Measurements from ENCODE around the gene ZNF681. TPM values are rescaled to one million over a fixed set of nuclear protein-coding genes. Genes with fewer than 3 reads are reported as not detected.

The ZNF681 gene
- 1 to 10 TPM; 3.7 to 4.3 (median 4.3) TPM for total RNA-seq

DNA sequence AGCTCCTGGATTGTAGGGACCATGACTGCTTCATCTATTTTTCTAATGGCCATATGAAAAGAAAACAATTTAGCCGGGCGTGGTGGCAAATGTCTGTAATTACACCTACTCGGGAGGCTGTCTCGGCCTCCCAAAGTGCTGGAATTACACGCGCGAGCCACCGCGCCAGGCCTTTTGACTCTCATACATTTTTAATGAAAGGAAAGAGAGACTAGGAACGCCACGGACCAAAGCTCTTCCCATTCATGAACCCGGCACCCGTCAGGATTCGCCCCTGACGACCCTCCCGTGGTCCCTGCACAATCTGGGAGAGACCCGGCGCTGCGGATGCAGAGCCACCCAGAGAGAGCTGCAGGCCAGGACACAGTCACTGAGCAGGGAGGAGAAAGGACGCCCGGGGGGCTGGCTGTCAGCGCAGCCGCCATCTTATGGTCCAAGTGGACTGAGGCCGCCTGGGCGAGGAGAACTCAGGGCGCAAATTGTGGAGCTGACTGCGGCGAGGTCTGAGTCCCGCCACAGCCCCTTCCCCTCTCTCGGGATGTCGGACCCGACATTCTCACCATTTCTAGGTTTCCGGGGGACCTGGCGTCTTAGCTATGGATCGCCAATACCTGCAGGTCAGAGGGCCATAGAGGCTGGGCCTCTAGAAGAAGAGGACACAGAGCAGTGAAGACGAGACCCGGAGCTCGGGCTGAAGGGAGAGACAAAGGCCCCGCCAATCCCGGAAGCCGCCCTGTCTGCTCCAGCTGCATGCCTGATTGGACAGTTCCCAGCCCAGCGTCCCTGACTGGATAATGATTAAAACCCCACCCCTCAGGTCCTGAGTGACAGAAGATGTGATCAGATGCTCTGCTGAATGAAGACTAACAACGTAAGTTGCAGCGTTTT is at the start of gene ZNF681:
TSS of gene ZNF681 (minus strand) at position 705 of the 888 bp plus-strand sequence. CDS start at position 563, 142 bp downstream.
- DNase-seq (peak; percentile 77), ATAC-seq (peak; percentile 93 to 95)
- peaks cover 15% of the 10 kb centered on the region for H3K4me1 Mint-ChIP-seq (ENCODE audit: low read depth)
- no peaks in the 10 kb centered on the region for H3K27me3 Mint-ChIP-seq (ENCODE audit: low read depth)
- H3K4me3 Mint-ChIP-seq, result peak within 1 kb of the TSS; percentile 95
- H3K9me3 Mint-ChIP-seq, result peaks cover 3% of the 10 kb centered on the region
- H3K36me3 Mint-ChIP-seq (ENCODE audit: insufficient read depth), result peaks cover 10% of the 10 kb centered on the region

GRCh38 chr19:23804676-23805075 is 46.0 kb upstream of the ZNF681 start:
- Mint-ChIP-seq H3K9me3 (no peaks in the 10 kb centered on the region), H3K27me3 (ENCODE audit: low read depth) (no peaks in the 10 kb centered on the region), H3K36me3 (ENCODE audit: insufficient read depth) (peaks cover 3% of the 10 kb centered on the region), H3K4me3 (no peak overlapping the region), H3K4me1 (ENCODE audit: low read depth) (peaks cover 26% of the 10 kb centered on the region)
- DNase-seq (no peak), ATAC-seq (no peak)

GRCh38 chr19:23802290-23802689 is 43.6 kb upstream of the ZNF681 start:
- H3K4me3 Mint-ChIP-seq, result peak overlapping the region; percentile 33
- DNase-seq, result no peak
- H3K4me1 Mint-ChIP-seq (ENCODE audit: low read depth), result peaks cover 36% of the 10 kb centered on the region
- H3K36me3 Mint-ChIP-seq (ENCODE audit: insufficient read depth), result no peaks in the 10 kb centered on the region
- no peaks in the 10 kb centered on the region for H3K9me3 Mint-ChIP-seq
- ATAC-seq, result peak; percentile 67 to 69
- no peaks in the 10 kb centered on the region for H3K27me3 Mint-ChIP-seq (ENCODE audit: low read depth)

DNA sequence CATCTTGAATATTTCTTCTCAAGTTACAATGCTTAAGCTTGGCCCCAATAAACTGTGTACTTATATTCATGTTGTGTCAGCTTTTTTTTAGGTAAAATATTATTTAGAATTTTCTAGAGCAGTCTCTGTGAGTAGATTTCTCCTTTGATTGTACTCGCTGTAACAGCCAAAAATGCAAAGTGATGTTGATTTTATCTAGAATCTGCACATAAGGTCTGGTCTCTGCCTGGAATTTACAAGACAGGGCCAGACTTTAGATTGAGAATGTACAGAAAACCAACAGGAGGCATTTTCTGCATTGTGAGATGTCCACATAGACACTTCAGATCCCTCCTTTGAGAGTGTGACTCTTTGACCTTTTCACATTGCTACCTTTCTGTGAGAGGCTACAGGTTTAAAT is 43.1 kb upstream of the ZNF681 start:
- DNase-seq (no peak), ATAC-seq (peak in 1 of 2 donors; percentile 18)
- peak overlapping the region; percentile 33 for H3K4me3 Mint-ChIP-seq
- peaks cover 36% of the 10 kb centered on the region for H3K4me1 Mint-ChIP-seq (ENCODE audit: low read depth)
- H3K36me3 Mint-ChIP-seq (ENCODE audit: insufficient read depth), result no peaks in the 10 kb centered on the region
- H3K27me3 Mint-ChIP-seq (ENCODE audit: low read depth), result no peaks in the 10 kb centered on the region
- no peaks in the 10 kb centered on the region for H3K9me3 Mint-ChIP-seq

DNA sequence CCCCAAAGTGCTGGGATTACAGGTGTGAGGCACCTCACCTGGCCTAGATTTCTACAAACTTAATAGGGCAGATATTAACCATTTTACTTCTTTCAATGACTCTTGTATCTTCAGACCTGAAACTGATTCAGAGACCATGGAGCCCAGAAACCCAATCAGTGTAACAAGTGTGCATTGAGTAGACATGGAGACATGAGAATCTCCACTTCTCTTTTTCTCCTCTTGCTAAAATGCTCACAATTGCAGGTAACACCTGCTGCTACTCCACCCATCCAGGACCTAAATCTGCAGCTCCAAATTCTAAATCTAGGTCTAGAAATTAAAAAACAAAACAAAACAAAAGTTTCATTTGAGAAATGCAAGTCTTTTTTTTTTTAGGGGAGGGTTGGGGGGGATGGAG is 42.2 kb upstream of the ZNF681 start:
- DNase-seq (no peak), ATAC-seq (no peak)
- peaks cover 9% of the 10 kb centered on the region for H3K9me3 Mint-ChIP-seq
- no peaks in the 10 kb centered on the region for H3K27me3 Mint-ChIP-seq (ENCODE audit: low read depth)
- peaks cover 36% of the 10 kb centered on the region for H3K4me1 Mint-ChIP-seq (ENCODE audit: low read depth)
- no peak overlapping the region for H3K4me3 Mint-ChIP-seq
- no peaks in the 10 kb centered on the region for H3K36me3 Mint-ChIP-seq (ENCODE audit: insufficient read depth)

- no peak for ATAC-seq
- Mint-ChIP-seq H3K36me3 (ENCODE audit: insufficient read depth) (no peaks in the 10 kb centered on the region), H3K9me3 (peaks cover 15% of the 10 kb centered on the region), H3K4me3 (no peak overlapping the region), H3K4me1 (ENCODE audit: low read depth) (peaks cover 36% of the 10 kb centered on the region), H3K27me3 (ENCODE audit: low read depth) (no peaks in the 10 kb centered on the region)
- DNase-seq, result no peak
Observed at GRCh38 chr19:23800271-23800670, 41.6 kb upstream of the ZNF681 start.

- Mint-ChIP-seq H3K36me3 (ENCODE audit: insufficient read depth) (no peaks in the 10 kb centered on the region), H3K9me3 (peaks cover 17% of the 10 kb centered on the region), H3K4me3 (peak overlapping the region; percentile 70), H3K27me3 (ENCODE audit: low read depth) (no peaks in the 10 kb centered on the region), H3K4me1 (ENCODE audit: low read depth) (peaks cover 36% of the 10 kb centered on the region)
- peak in 1 of 2 donors; percentile 65 for ATAC-seq
- no peak for DNase-seq
Observed at GRCh38 chr19:23799321-23799720, 40.6 kb upstream of the ZNF681 start.

DNA sequence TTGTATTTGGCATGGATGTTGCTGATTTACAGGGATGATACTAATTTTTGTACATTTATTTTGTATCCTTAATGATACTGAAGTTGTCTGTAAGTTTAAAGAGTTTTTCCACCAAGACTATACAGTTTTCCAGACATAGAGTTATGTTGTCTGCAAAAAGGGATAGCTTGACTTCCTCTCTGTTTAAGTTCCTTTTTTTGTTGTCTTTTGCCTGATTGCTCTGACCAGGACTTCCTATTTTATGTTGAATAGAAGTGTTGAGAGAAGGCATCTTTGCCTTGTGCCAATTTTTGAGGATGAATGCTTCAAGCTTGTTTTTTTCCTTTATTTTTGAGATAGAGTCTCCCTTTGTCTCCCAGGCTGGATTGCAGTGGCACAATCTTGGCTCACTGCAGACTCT is 36.8 kb upstream of the ZNF681 start:
- no peak for ATAC-seq
- H3K4me3 Mint-ChIP-seq, result no peak overlapping the region
- no peak for DNase-seq
- no peaks in the 10 kb centered on the region for H3K27me3 Mint-ChIP-seq (ENCODE audit: low read depth)
- H3K9me3 Mint-ChIP-seq, result peaks cover 17% of the 10 kb centered on the region
- no peaks in the 10 kb centered on the region for H3K36me3 Mint-ChIP-seq (ENCODE audit: insufficient read depth)
- H3K4me1 Mint-ChIP-seq (ENCODE audit: low read depth), result peaks cover 15% of the 10 kb centered on the region

GRCh38 chr19:23792784-23793183 is 34.1 kb upstream of the ZNF681 start:
- H3K4me3 Mint-ChIP-seq, result no peak overlapping the region
- peaks cover 6% of the 10 kb centered on the region for H3K36me3 Mint-ChIP-seq (ENCODE audit: insufficient read depth)
- no peak for ATAC-seq
- no peaks in the 10 kb centered on the region for H3K4me1 Mint-ChIP-seq (ENCODE audit: low read depth)
- H3K27me3 Mint-ChIP-seq (ENCODE audit: low read depth), result no peaks in the 10 kb centered on the region
- peaks cover 17% of the 10 kb centered on the region for H3K9me3 Mint-ChIP-seq
- DNase-seq, result no peak

DNA sequence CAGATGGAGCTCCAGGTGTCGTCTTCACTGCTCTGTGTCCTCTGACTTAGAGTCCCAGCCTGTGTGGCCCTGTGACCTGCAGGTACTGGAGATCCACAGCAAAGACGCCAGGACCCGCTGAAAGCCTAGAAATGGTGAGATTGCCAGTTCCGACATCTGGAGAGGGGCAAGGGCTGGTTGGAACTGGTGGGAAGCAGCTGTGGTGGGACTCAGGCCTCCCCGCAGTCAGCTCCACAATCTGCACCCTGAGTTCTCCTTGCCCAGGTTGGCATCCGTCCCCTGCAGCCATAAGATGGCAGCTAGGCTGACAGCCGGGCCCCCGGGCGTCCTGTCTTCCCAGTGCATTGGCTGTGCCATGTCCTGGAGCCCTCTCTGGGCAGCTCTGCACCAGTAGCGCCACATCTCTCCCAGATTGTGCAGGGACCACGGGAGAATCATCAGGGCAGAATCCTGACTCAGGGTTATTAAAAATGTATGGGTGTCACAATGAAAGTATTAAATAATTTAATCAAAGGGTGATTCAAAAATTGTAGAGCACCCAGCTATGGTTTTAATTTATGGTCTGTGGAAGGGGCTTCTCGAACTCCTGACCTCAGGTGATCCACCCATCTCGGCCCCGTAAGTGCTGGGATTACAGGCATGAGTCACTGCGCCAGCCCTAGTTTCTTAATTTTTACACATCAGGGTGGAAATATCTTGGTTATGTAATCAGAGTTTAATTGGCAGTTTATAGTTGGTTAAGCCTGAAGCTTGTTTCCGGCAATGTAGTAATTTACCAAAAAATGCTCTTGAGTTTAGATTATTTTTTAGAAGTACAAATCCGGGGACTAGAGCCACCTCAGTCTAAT is 32.2 kb upstream of the ZNF681 start:
- no peak for DNase-seq
- Mint-ChIP-seq H3K27me3 (ENCODE audit: low read depth) (no peaks in the 10 kb centered on the region), H3K9me3 (peaks cover 8% of the 10 kb centered on the region), H3K36me3 (ENCODE audit: insufficient read depth) (peaks cover 7% of the 10 kb centered on the region), H3K4me1 (ENCODE audit: low read depth) (no peaks in the 10 kb centered on the region), H3K4me3 (no peak overlapping the region)
- no peak for ATAC-seq

DNA sequence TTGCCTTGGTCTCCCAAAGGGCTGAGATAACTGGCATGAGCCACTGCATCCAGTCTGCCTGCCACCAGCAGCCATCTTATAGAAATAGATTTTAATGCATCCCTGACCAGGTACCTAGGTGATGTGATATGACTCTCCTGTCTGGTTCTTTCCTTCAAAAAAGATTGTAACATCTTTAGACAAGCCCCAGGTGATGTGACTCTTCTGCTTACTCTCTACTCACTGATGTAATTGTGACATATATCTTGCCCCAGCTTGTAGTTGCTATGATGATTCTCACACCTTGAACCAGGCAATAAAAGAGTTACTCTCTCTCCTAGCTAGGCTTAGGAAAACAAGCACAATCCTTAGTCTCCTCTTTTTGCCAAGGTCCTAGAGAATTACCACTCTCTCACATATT is 30.6 kb upstream of the ZNF681 start:
- Mint-ChIP-seq H3K36me3 (ENCODE audit: insufficient read depth) (peaks cover 8% of the 10 kb centered on the region), H3K4me1 (ENCODE audit: low read depth) (no peaks in the 10 kb centered on the region), H3K27me3 (ENCODE audit: low read depth) (no peaks in the 10 kb centered on the region), H3K4me3 (no peak overlapping the region), H3K9me3 (no peaks in the 10 kb centered on the region)
- DNase-seq (no peak), ATAC-seq (no peak)

DNA sequence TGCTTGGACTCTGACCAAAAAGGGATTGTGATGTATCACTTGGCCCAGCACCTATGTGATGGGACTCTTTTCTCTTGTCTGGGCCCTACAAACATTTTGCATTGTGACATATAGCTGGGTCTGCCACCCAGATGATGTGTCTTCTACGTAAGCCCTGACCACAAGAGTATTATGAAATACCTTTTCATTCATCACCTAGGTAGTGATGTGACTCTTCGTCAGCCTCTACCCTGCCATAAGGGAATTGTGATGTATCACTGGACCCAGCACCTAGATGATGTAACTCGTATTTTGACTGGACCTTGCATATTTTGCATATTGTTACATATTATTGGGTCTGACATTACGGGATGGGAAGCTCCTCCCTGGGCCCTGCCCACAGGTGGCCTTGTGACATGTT is 29.7 kb upstream of the ZNF681 start:
- no peaks in the 10 kb centered on the region for H3K9me3 Mint-ChIP-seq
- H3K4me3 Mint-ChIP-seq, result no peak overlapping the region
- DNase-seq (no peak), ATAC-seq (no peak)
- H3K27me3 Mint-ChIP-seq (ENCODE audit: low read depth), result no peaks in the 10 kb centered on the region
- no peaks in the 10 kb centered on the region for H3K4me1 Mint-ChIP-seq (ENCODE audit: low read depth)
- H3K36me3 Mint-ChIP-seq (ENCODE audit: insufficient read depth), result peaks cover 13% of the 10 kb centered on the region

- H3K4me3 Mint-ChIP-seq, result no peak overlapping the region
- H3K4me1 Mint-ChIP-seq (ENCODE audit: low read depth), result no peaks in the 10 kb centered on the region
- H3K27me3 Mint-ChIP-seq (ENCODE audit: low read depth), result no peaks in the 10 kb centered on the region
- DNase-seq (no peak), ATAC-seq (no peak)
- H3K36me3 Mint-ChIP-seq (ENCODE audit: insufficient read depth), result peaks cover 18% of the 10 kb centered on the region
- H3K9me3 Mint-ChIP-seq, result peaks cover 6% of the 10 kb centered on the region
Observed at GRCh38 chr19:23787106-23787505, 28.4 kb upstream of the ZNF681 start.

- H3K27me3 Mint-ChIP-seq (ENCODE audit: low read depth), result no peaks in the 10 kb centered on the region
- ATAC-seq (no peak), DNase-seq (no peak)
- H3K9me3 Mint-ChIP-seq, result peaks cover 6% of the 10 kb centered on the region
- no peak overlapping the region for H3K4me3 Mint-ChIP-seq
- peaks cover 18% of the 10 kb centered on the region for H3K36me3 Mint-ChIP-seq (ENCODE audit: insufficient read depth)
- H3K4me1 Mint-ChIP-seq (ENCODE audit: low read depth), result no peaks in the 10 kb centered on the region
Observed at GRCh38 chr19:23785982-23786381, 27.3 kb upstream of the ZNF681 start.

Data from activated T-cell treated with anti-CD3 and anti-CD28 coated beads, Interleukin-2, amount 50 U/mL, for 4 hours (primary cell).